GM18909 (cell line): Measurements from ENCODE around the gene RNF14.
"Not testable (repeated sequence)": the region's sequence is repeated elsewhere in the genome, so short reads cannot be mapped to it uniquely, and the experiment has no call there.

Experiments
- ATAC-seq: cut with Tn5 transposase; IDR thresholded peaks from one replicate; pipeline ENCODE4 v1.9.1; 2021; ENCODE audit warnings: mild to moderate bottlenecking; ENCODE audit not compliant: unreplicated experiment, poor library complexity

RNF14 gene

GRCh38 chr5:141968914-141969608 is at the start of gene RNF14:
Gene RNF14, plus strand, starts transcription at chr5:141969105. Its CDS starts 4,484 bp downstream, at chr5:141973589.
- peak; percentile 93 for ATAC-seq

- ATAC-seq: no peak
Measured at GRCh38 chr5:141919218-141920119, 49.4 kb upstream of the RNF14 start.

- no peak for ATAC-seq
Measured at GRCh38 chr5:141920771-141921170, 48.1 kb upstream of the RNF14 start.

- ATAC-seq: not testable (repeated sequence)
Measured at GRCh38 chr5:141922827-141923447, 46.0 kb upstream of the RNF14 start.

GRCh38 chr5:141923448-141924313 is 45.2 kb upstream of the RNF14 start, which contains the start of gene DELE1:
Gene DELE1, plus strand, starts transcription at chr5:141923871. Its CDS starts 71 bp downstream, at chr5:141923942.
- ATAC-seq: peak; percentile 98

- ATAC-seq: no peak
Measured at GRCh38 chr5:141926434-141926833, 42.5 kb upstream of the RNF14 start.

GRCh38 chr5:141928051-141928450 is 40.9 kb upstream of the RNF14 start:
- ATAC-seq: no peak

- no peak for ATAC-seq
Measured at GRCh38 chr5:141929398-141930058, 39.4 kb upstream of the RNF14 start.

GRCh38 chr5:141931694-141932093 is 37.2 kb upstream of the RNF14 start:
- ATAC-seq: no peak

- ATAC-seq: no peak
Measured at GRCh38 chr5:141933151-141933550, 35.8 kb upstream of the RNF14 start.

- no peak for ATAC-seq
Measured at GRCh38 chr5:141934099-141934844, 34.6 kb upstream of the RNF14 start.

- no peak for ATAC-seq
Measured at GRCh38 chr5:141935538-141935937, 33.4 kb upstream of the RNF14 start.

- no peak for ATAC-seq
Measured at GRCh38 chr5:141940695-141941271, 28.1 kb upstream of the RNF14 start.

GRCh38 chr5:141941307-141941706 is 27.6 kb upstream of the RNF14 start:
- no peak for ATAC-seq

- no peak for ATAC-seq
Measured at GRCh38 chr5:141941779-141942178, 27.1 kb upstream of the RNF14 start.

GRCh38 chr5:141942185-141942857 is 26.6 kb upstream of the RNF14 start:
- ATAC-seq: no peak

- ATAC-seq: no peak
Measured at GRCh38 chr5:141944076-141944475, 24.8 kb upstream of the RNF14 start.

GRCh38 chr5:141945511-141946051 is 23.3 kb upstream of the RNF14 start:
- no peak for ATAC-seq
